Measurements from ENCODE around the gene SUZ12.
"Not testable (repeated sequence)": the region's sequence is repeated elsewhere in the genome, so short reads cannot be mapped to it uniquely, and the experiment has no call there.

SUZ12 gene

DNA sequence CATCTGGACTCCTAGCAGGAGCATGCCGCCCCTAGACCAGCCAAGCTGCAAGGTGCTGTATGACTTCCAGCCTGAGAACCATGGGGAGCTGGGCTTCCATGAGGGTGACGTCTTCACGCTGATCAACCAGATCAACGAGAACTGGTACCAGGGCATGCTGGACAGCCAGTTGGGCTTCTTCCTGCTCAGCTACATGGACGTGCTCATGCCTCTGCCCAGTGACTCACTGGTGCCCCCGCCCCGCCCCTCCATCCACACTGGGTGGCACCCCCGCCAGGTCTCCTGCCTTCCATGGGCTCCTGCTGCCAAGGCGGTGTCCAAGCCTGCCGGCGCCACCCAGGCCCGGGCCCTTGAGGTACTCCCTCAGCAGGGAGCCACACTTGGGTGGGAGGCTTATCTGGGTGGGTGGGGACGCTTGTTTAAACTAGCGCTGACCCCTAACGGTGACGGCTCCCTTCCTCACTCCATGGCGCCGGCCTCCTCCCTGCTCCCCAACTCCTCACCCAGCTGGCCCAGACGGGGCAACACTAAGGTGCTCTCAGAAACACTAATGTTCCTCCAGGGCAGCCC is 104.6 kb downstream of the SUZ12 start:
- DNase-seq (ENCODE audit: low spot score), result not testable (repeated sequence)

- not testable (repeated sequence) for DNase-seq (ENCODE audit: low spot score)
These were observed 105.5 kb downstream of the SUZ12 start for GRCh38 chr17:32042266-32042665.

DNA sequence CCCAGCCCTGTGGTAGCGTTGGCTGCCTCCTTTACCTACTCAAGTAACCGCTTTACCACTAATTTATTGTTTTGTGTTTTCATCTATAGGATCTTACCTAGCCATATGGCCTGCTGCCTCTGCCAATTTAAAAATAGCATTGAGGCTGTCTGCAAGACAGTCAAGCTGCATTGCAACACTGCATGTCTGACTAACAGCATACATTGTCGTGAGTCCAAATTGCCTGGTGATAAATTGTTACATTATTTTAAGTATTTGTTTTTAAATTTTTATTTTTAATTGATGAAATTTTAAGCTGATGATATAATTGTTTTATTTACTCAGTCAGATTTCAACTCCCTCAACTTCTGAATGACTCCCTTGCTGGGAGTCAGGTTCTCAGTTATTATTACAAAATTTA is 108.8 kb downstream of the SUZ12 start:
- DNase-seq (ENCODE audit: low spot score), result not testable (repeated sequence)

- not testable (repeated sequence) for DNase-seq (ENCODE audit: low spot score)
These were observed 110.9 kb downstream of the SUZ12 start for GRCh38 chr17:32047663-32048062.
